Stimulated activated CD8-positive, alpha-beta memory T cell treated with anti-CD3 and anti-CD28 coated beads, Interleukin-7, amount 100 ng/mL, for 24 hours (primary cell): Measurements from ENCODE around the gene SLC35E2B.

Source experiments
- DNase-seq: peaks from one replicate; pipeline ENCODE4 v3.0.0-alpha.2; 2020; ENCODE audit warnings: low read depth

The SLC35E2B gene

GRCh38 chr1:1609822-1610485, 82.6 kb downstream of the SLC35E2B start:
- DNase-seq: no peak
